Adrenal gland (tissue), 5 donors: Measurements from ENCODE around the gene PACS1.

ENCODE experiments used
- CTCF ChIP-seq, 6 experiments: fragments of 450-650 bp in 4 of 6; fragments of 200-600 bp in 2 of 6; sonication (generic) in 1 of 6; IDR thresholded peaks; 1 replicate in 5 of 6; 2 replicates in 1 of 6; pipeline versions ENCODE4 v1.5.1 to v1.8.0; 2016 to 2021; ENCODE audit warnings: antibody characterized with exemption in 6 of 6, mild to moderate bottlenecking in 2 of 6, moderate library complexity in 1 of 6
- POLR2A ChIP-seq, 2 donors: fragments of 450-650 bp; IDR thresholded peaks; one replicate each; pipeline ENCODE4 v1.6.1; 2017; ENCODE audit warnings: antibody characterized with exemption in 2 of 2, mild to moderate bottlenecking in 2 of 2, moderate library complexity in 1 of 2
- donor health status: DM: no; HTN: no; CAD: no.

DNA sequence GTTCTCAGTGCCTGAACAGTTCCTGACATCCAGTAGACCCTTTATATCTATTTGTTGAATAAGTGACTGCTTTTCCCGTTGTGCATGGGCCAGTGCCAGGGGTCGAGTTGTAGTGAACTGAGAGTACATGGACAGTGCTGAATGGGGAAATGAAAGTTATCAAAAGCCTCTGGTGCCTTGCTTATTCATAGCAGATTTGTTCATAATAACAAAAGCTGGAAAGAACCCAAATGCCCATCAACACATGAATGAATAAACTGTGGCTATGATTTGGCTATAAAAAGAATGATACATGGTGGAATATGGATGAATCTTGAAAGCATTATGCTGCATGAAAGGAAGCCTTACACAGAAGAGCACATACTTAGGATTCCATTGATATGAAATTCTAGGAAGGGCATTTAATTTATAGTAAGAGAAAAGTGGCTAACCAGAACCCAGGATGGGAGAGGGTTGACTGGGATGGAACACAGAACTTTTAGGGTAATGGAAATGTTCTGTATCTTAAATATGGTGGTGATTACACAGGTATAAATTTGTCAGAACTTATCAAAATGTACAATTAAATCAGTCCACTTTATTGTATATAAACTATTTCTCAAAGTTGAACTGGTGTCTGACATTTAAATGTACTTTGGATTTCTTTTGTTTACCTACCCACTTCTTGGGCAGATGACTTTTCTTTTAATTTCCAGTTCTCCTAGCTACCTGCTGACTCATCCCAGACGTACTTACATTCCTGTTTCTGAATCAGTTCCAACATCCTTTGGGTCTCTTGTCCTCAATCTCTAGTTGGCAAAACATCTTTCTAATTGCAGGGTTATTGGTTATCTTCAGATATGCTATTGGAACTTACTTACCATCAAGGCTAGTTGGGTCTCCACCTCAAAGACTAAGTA lies 42.8 kb downstream of the PACS1 start:
- TF ChIP-seq CTCF (IDR thresholded peaks at IDR 0.05) (no peak), POLR2A (IDR thresholded peaks at IDR 0.05) (no peak)
